ENCODE results near the gene TALDO1.

The TALDO1 gene

GRCh38 chr11:770642-771616, 23.7 kb downstream of the TALDO1 start:
- DNase-seq: no peak

- DNase-seq: no peak
Measured at GRCh38 chr11:771617-772204, 24.4 kb downstream of the TALDO1 start.

GRCh38 chr11:772429-773390, 25.4 kb downstream of the TALDO1 start:
- DNase-seq: no peak

GRCh38 chr11:773425-773824, 26.2 kb downstream of the TALDO1 start:
- no peak for DNase-seq

GRCh38 chr11:773830-774229, 26.6 kb downstream of the TALDO1 start:
- no peak for DNase-seq

GRCh38 chr11:774873-775592, 27.8 kb downstream of the TALDO1 start:
- no peak for DNase-seq

DNA sequence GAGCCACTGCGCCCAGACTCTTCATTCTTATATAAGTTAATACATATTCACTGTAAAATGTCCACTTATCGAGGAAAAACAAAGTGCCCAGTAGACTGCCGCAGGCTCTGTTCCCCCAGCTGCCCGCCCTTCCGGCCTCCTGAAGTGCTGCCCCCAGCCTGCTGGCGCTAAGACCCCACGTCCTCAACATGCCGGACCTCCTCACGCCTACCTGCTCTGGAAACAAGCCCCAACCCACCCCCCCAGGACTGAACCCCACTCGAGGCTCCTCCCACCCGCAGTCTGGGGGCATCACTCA, 28.9 kb downstream of the TALDO1 start:
- no peak for DNase-seq

GRCh38 chr11:776561-777287, 29.5 kb downstream of the TALDO1 start:
- DNase-seq: peak; percentile 67

DNA sequence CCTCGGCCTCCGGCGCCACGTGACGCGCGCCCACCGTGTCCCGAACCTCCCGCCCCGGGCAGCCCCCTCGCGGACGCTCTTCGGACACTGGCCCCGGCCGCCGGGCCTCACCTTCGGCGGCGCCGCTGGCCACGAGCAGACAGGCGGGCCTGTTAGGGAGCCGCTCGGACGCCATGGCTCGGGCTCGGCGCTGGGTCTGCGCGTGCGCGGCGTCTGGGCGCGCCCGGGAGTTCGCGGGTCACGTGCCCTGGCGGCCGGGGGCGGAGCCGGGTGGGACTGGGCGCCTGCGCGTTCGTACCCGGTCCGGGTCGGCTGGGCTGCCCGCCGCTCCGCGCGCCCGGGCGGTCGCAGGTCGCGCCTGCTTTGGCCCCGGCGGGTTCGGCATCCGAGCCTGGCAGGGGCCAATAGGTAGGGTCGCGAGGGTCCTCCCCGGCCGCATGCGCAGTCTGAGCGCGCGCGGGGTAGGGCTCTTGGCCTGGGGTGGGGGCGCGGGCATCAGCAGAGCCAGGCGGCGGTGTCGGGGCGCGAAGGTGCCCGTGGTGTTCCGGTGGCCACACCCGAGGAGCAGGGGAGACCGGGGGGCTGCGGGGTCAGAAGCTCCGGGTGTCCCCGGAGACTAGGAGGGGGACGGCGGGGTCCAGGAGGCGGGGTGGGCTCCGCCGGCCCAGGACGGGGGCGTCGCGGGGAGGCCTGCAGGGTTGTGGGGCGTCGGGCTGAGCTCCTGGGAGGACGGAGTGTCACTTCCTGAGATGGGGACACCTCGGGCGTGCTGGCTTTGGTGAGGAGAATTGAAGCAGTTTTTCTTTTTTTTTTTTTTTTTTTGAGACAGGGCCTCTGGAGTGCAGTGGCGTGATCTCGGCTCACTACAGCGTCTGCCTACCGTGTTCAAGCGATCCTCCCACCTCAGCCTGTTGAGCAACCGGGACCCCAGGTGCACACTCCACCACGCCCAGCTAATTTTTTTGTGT, 30.3 kb downstream of the TALDO1 start, which contains the start of gene GATD1:
TSS of gene GATD1 (minus strand) at position 200 of the 968 bp plus-strand sequence. CDS start at position 175, 25 bp downstream.
- DNase-seq: peak; percentile 96

- DNase-seq: no peak
Measured at GRCh38 chr11:778976-779954, 32.0 kb downstream of the TALDO1 start.

DNA sequence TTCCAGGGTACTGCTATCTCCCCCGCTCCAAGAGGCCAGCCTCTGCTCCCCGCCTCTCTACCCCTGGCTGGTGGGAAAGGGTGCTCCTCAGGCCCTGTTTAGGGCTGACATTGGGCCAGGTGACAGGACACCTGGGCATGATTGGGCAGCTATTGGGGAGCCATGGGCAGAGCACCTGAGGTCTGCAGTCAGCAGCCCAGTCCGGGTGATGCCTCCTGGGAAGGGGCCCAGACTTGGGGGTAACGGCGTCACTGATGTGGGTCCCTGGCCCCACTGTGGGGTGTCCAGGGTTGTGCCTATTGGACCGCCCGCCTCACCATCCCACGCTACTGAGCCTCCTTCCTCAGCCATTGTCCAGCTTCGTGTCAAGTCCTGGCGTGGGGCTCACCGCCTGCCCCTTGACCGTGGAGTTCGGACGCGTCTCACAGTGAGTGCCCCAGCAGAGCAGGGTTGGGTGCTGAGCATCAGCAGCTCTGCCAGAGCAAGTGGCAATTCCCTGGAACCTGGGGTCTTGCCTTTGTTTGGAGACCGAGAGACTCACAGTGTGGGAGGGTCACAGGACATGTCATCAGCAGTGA, 32.8 kb downstream of the TALDO1 start:
- no peak for DNase-seq

- no peak for DNase-seq
Measured at GRCh38 chr11:782264-783174, 35.3 kb downstream of the TALDO1 start.

DNA sequence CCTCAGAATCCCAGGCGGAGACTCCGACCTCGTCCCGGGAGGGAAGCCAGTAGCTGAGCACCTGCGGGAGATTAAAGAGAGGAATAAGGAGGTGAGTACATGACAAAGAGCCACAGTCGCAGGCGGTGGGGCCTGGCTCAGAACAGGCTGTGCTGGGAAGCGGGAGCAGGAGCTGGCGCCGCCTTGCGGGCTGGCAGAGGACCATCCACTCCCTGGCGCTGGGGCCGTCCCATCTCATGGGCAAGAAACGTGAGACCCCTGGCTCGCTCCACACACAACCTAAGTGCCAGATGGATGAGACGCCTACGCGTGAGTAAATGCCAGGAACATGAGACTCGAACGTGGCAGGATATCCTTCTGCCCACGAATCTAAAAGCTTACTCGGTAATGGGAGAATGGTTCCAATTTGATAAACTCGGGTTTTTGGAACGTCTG, 36.3 kb downstream of the TALDO1 start:
- peak; percentile 84 for DNase-seq

DNA sequence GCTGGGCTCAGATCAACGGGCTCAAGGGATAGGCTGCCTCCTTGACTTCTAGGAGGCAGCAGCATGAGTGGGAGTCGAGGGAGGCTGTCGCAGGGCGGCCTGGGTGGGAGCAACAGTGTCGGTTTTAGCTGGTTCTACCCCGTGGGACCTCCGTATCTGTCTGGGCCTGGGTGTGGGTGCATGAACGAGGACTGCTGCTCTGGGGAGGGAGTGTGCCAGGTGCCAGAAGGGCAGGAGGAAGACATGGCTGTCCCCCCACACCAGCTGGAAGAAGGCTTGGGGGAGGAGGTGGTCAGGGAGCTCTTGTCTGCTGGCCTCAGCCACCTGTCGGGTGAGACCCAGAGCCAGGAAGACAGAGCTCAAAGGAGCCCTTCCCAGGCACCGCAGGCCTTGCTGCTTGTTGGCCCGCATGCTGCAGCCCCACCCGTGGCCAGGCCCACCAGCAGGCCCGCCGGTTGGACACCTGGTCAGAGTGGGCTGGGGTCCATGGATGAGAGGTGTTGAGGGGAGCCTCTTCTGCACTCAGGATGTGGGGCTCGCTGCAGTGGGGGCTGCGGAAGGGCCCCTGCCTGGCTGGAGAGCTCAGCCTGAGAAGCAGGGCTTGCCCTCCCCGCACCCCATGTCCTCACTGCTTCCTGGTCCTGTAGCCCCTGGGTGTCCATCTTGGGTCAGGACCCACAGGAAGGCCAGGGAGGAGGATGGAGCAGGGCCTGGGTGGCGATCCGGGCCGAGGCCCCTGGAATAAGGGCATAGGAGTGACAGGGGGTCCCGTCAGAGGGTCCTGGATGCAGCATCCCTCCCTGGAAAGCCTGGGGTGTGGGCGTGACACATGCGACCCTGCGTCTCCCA, 39.2 kb downstream of the TALDO1 start:
- no peak for DNase-seq

DNA sequence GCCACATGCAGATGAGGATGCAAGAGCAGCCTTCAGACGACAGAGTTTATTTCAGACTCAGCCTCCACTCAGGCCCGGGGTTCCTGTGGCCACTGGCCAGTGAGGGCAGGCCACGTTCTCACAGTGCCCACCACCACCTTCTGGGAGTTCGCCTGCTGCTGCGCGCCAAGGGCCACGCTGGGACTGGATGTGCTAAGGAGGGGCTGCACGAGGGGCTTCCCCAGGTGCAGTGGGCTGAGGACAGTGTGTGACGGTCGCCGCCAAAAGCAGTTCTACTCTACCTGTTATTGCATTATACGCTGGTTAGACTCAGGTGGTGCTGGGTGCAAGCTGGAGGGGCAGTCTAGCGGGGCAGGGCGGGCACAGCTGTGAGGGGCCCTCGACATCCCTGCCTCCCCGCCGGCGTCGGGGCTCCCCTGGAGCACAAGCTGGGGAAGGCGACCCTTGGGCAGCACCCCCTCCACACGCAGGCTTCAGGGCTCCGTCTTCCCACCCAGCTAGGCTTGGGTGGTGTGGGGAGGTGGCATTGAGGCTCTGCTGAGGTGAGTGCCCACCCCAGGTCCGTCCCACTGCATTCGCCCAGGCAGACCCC, 39.9 kb downstream of the TALDO1 start:
- DNase-seq: no peak

GRCh38 chr11:788009-788640, 40.9 kb downstream of the TALDO1 start:
- no peak for DNase-seq

Data from hematopoietic multipotent progenitor cell treated with erythropoietin and hydrocortisone succinate and interleukin-3 and kit ligand, for 4 days (in vitro differentiated cells).